Right ventricle myocardium inferior (tissue), 1 donor: Measurements from ENCODE around the gene NFATC2. TPM values are rescaled to one million over a fixed set of nuclear protein-coding genes. Genes with fewer than 3 reads are reported as not detected.
"Not testable (repeated sequence)": the region's sequence is repeated elsewhere in the genome, so short reads cannot be mapped to it uniquely, and the experiment has no call there.

Source experiments
- ATAC-seq: fragments of 200-7000 bp; cut with Tn5 transposase; one replicate; pipeline ENCODE4 v1.9.1; 2020; ENCODE audit warnings: mild to moderate bottlenecking, moderate library complexity
- DNase-seq: peaks from one replicate; pipeline ENCODE4 v3.0.0; 2021; ENCODE audit errors: missing footprints
- intact Hi-C: fragments of 100-400 bp; cut with DNase I; formaldehyde crosslinking; loops from one replicate; pipeline ENCODE4 v1.11.0; 2022
- microRNA-seq: library from miRNA; unstranded; fragments of <30 nt; microRNA quantifications from one replicate; pipeline ENCODE4 v1.2.0, GENCODE V29; 2020
- total RNA-seq: library from RNA; stranded (reverse); fragmentation: NEBNext Ultra II Directional; extraction: Animal tissue kit (Norgen Biotek cat#: 25700); gene quantifications from one replicate; pipeline ENCODE4 v1.2.1, GENCODE V29; 2021
- donor health status: DM: no; HTN: yes; CAD: no; lungs with severe emphysema.

NFATC2 gene
- total RNA-seq, 1 donor from 2014 or later, result 2.1 TPM

DNA sequence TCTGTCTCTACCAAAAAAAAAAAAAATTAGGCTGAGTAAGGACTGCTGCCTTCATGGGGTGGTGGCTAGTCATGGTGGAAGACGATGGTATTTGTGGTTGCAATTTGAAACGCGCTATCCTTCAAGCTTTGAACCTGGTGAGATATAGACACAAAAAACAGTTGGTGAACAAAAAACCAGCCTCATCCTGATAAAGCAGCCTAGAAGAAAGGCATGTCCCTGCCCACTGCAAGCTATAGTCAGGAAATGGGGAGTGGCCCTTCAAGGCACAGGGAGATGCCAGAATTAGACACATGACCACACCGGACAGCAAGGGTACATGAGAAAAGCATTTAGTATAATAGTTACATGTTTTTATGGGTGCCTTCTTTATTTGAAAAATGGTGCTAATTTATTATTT lies 193.6 kb downstream of the NFATC2 start:
- DNase-seq, result no peak
- intact Hi-C loops, result no loop called here
- no peak for ATAC-seq

DNA sequence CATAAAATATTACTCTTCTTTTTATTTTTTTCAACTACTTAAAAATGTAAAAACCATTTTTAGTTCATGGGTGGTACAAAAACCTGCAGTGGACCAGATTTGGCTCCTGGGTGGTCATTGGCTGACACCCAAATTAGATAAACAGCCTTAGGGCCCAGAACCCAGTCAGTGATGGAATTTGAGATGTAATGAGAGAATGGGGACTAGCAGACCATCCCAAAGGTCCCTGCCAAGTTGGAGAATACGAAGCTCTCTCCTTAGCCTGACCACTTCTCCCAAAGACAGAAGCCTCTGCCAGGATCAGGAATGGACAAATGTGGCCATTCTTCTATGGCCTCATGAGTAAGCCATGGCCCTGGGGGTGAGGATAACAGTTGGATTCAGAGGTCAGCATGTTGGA lies 194.7 kb downstream of the NFATC2 start:
- intact Hi-C loops, result no loop called here
- DNase-seq, result no peak
- no peak for ATAC-seq

DNA sequence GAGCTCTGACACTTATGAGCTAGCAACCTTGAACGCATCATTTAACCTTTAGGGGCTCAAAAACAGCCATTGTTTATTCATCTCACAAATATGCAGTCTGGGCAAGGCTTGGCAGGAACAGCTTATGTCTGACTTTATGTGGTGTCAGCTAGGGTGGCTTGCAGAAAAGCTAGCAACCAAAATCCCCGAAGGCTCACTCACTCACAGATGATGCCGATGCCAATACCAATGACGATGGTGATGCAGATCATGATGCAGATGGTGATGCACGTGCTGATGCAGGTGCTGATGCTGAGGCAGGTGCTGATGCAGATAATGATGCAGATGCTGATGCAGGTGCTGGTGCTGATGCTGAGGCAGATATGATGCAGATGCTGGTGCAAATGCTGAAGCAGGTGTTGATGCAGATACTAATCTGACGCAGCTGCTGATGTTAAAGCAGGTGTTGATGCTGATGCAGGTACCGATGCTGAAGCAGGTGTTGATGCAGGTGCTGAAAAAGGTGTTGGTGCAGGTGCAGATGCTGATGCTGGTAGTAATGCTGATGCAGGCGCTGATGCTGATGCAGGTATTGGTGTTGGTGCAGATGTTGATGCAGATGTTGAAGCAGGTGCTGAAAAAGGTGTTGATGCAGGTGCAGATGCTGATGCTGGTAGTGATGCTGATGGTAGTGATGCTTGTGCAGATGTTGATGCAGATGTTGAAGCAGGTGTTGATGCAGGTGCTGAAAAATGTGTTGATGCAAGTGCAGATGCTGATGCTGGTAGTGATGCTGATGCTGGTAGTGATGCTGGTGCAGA lies 195.6 kb downstream of the NFATC2 start:
- DNase-seq (no peak), ATAC-seq (no peak)
- intact Hi-C loops, result no loop called here

DNA sequence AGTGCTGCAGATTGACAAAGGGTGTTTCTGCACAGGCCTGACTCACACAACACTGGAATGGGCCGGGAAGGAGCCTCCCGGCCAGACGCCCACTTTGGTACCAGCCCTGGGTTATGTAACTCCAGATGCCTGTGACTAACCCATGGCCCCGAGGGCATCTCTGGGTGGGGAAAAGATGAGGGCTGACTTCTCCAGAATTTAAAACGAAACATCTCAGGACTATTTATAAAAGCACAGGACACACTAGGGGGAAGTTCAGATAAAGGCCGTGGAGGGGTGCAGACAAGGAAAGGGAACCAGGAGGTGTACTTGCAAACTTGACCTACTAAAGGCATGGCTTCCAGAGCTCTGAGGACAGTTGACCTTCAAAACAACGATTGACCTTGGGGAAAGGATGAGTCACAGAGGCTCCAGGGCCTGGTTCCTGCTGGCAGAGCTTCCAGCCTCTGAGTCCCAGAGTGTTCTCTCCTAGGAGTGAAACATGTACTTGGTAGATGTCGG lies 196.9 kb downstream of the NFATC2 start:
- no peak for ATAC-seq
- intact Hi-C loops, result no loop called here
- no peak for DNase-seq

DNA sequence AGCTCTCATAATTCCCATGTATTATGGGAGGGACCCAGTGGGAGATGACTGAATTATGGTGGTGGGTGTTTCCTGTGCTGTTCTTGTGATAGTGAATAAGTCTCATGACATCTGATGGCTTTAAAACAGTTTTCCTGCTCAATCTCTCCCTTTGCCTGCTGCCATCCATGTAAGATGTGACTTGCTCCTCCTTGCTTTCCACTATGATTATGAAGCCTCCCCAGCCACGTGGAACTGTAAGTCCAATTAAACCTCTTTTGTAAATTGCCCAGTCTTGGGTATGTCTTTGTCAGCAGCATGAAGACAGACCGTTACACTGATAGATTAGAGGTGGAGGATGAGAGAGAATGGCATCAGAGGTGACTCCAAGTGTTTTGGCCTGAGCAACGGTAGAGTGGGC lies 198.7 kb downstream of the NFATC2 start:
- intact Hi-C loops, DNase-seq, ATAC-seq: not testable (repeated sequence)

DNA sequence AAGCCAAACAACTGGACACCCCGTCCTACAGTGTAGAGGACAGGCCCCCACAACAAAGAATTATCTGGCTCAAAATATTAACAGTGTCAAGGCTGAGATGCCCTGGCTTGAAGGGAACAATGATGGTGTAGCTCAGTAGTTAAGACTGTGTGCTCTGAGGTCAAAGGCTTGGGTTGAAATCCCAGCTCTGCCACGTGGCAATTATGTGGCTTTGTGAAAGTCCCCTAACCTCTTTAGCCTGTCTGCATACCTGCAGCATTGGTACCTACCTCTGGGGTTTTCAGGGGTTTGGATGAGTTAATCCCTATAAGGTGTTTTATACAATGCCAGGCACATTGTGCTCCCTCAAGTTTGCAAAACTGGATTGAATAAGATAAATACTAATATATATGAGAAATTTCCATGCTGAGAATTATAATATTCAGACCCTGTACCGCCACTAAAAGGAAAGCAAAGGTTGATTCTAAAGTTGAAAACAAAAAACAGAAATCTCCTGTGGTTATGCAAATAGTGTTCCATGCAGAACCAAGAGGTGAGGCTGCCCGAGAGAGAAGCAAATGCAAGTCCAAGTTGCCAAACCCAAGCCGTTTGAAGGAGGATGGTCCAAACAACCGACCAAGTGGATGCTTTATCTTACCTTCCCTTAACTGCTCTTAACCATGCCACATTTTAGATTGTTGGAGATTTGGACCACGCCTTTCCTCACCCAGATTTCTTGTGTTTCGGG lies 199.8 kb downstream of the NFATC2 start:
- intact Hi-C loops, result no loop called here

DNA sequence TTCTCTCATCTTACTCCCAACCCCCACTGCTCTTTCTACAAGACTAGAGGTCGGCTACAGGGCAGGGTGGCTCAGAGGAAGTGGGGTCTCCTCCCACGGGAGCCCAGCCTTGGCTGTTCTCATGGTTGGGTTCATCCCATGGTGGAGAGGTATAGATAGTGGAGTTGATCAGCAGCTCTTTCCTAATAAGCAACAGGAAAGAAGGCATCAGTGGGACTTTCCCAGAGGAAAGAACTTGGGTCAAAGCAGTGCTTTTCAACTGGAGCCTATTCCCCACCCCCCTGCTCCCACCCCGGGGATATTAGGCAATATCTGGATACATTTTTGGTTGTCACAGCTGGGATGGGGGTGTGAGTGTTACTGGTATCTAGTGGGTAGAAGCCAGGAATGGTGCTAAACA lies 200.9 kb downstream of the NFATC2 start:
- DNase-seq, result no peak
- no peak for ATAC-seq
- intact Hi-C loops, result no loop called here

More for the DNA sequence above, 199.8 kb downstream of the NFATC2 start:
- ATAC-seq, result no peak
- DNase-seq, result no peak

DNA sequence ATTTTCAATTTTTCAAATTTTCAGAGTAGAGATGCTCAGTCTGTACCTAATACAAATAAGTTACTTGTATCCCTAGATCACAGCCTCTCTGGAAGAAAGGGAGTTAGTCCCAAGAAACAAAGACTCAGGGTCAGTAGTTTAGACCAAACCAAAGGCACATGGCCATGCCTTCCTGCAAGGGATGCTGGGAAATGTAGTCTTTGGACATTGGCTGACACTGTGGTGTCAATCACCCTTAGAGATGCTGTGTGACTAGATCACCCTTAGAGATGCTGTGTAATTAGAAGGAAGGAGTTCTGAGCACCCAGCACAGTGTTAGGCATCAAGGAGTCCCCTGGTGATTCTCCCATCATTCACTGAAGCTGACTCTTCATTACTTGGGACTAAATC lies 202.1 kb downstream of the NFATC2 start:
- ATAC-seq, result no peak
- intact Hi-C loops, result no loop called here
- no peak for DNase-seq

DNA sequence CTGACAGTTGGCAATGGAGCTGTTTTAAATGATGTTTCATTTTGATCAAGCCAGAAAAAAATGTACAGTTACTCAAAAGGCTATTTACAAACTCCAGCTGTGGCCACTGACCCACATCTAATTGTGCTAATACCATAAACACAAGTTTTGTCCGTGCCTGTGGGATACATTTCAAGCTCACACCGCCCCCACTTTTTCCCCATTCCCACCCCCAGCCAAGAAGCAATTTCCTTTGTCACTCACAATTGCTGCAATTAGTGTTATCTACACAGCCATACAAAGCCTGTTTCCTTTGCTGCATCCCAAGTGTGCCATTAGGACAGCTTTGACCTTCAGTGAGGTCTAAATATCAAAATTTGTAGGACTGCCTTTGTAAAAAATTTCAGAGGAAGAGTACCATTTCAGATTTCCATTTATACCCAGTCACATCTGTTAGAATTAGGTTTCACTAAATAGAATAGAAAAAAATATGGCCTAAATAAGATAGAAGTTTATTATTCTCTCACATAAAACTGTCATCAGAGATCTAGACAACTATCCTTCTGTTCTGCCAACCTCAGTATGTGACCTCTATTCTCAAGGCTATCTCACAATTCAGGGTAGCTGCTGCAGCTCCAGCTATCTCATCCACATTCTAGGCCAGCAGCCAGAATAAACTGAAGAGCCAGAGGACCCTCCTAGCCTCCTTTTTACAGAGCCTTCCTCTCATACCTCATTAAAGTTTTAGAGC lies 202.6 kb downstream of the NFATC2 start:
- DNase-seq (no peak), ATAC-seq (no peak)
- intact Hi-C loops, result no loop called here

DNA sequence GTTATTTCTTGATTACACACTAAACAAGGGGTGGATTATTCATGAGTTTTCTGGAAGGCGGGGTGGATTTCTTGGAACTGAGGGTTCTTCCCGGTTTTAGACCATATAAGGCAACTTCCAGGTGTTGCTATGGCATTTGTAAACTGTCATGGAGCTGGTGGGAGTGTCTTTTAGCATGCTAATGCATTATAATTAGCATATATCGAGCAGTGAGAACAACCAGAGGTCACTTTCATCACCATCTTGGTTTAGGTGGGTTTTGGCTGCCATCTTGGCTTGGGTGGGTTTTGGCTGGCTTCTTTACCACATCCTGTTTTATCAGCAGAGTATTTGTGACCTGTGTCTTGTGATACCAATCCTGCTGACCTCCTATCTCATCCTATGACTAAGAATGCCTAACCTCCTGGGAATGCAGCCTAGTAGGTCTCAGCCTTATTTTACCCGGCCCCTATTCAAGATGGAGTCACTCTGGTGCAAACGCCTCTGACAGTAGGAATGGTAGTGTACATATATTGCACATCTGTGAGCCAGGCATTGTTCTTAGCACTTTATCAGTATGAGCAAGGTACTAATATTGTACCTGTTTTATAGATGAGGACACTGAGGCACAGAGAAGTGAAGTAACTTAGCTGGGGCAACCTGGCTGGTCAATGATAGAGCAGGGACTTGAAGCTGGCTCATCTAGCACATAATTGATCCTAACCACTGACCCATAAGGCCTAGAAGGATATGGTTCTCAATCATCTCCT lies 203.7 kb downstream of the NFATC2 start:
- no peak for DNase-seq
- intact Hi-C loops, result no loop called here
- no peak for ATAC-seq

DNA sequence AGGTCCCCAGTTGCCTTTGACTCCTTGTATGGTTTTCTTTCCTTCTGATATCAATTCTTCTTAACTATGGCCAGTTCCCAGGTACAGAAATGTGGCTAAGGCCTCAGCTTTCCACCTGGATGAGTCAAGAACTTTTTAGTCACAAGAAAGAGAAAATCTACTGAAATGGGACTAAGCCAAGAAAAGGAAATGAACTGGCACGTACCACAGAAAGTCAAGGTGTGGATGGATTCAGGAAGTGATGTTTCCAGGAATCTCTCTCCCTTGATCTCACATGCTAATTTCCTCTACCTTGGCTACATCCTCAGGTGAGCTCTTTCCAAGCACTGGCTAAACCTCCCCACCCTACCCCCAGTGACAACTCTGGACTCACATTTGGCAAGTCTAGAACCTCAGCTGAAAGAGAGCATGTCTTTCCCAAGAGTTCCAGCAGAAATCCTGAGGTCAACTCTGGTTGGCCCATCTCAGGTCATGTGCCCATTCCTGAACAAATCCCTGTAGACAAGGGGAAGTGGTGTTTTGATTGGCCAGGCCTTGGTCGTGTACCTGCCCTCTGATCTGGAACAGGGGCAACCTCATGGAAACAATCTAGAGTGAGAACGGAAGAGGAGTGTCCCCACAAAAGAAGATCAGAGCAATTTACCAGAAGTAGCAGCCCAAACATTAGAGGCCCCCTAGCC lies 205.3 kb downstream of the NFATC2 start:
- intact Hi-C loops, result no loop called here
- DNase-seq, result no peak
- no peak for ATAC-seq

Small RNA genes lying within 50 kb of the gene (microRNA-seq; reads per million reads assigned to microRNA genes)
- gene MIR3194, result not detected

Other genes with a start within 250 kb of the NFATC2 start
- 21.2 TPM for gene ATP9A, start 225.7 kb upstream of the NFATC2 start, total RNA-seq